Common myeloid progenitor, CD34-positive (primary cell): ENCODE results near the gene ANO1.
A peak's percentile ranks its signal among the peaks of the same experiment; 100 is the strongest.

ENCODE experiments used
- CTCF ChIA-PET: fragments of 350-600 bp; sonication (Branson Sonifier 250); formaldehyde crosslinking; loops from one replicate; lab custom pipeline; 2021; ENCODE audit warnings: antibody characterized with exemption; lab: Charles Lee
- POLR2A ChIA-PET: fragments of 350-600 bp; sonication (Branson Sonifier 250); formaldehyde crosslinking; loops from one replicate; lab custom pipeline; 2021; ENCODE audit warnings: antibody characterized with exemption; lab: Charles Lee
- DNase-seq, 3 donors: peaks; one replicate each; pipeline versions ENCODE4 v3.0.0 to v3.0.0-alpha.2; 2013
- H3K27ac ChIP-seq, 2 experiments: 1 replicate in 1 of 2; 2 replicates in 1 of 2; pipeline ENCODE4 v1.7.0; 2013; ENCODE audit warnings: inconsistent platforms in 2 of 2, low read length in 2 of 2, mild to moderate bottlenecking in 2 of 2, low read depth in 1 of 2, moderate library complexity in 1 of 2; ENCODE audit not compliant: severe bottlenecking in 2 of 2, insufficient read depth in 1 of 2, poor library complexity in 1 of 2
- H3K27me3 ChIP-seq, 5 experiments: replicated peaks in 2 of 5; 1 replicate in 3 of 5; 2 replicates in 2 of 5; pipeline versions ENCODE4 v1.6.1 to v1.7.0; 2013; ENCODE audit warnings: low read length in 4 of 5, mild to moderate bottlenecking in 2 of 5, moderate library complexity in 2 of 5, inconsistent platforms in 1 of 5; ENCODE audit not compliant: insufficient read depth in 5 of 5, control insufficient read depth in 4 of 5
- H3K36me3 ChIP-seq, 4 experiments: 1 replicate in 2 of 4; 2 replicates in 2 of 4; pipeline versions ENCODE4 v1.6.1 to v1.7.0; 2013; ENCODE audit warnings: low read length in 3 of 4, control low read depth in 1 of 4, mild to moderate bottlenecking in 1 of 4; ENCODE audit not compliant: control insufficient read depth in 4 of 4, insufficient read depth in 4 of 4
- H3K4me1 ChIP-seq, 4 experiments: 1 replicate in 3 of 4; 2 replicates in 1 of 4; pipeline versions ENCODE4 v1.6.1 to v1.7.1; 2013; ENCODE audit warnings: low read length in 3 of 4, mild to moderate bottlenecking in 3 of 4, control low read depth in 1 of 4, inconsistent platforms in 1 of 4, moderate library complexity in 1 of 4; ENCODE audit not compliant: control insufficient read depth in 4 of 4, insufficient read depth in 4 of 4; ENCODE audit errors: control extremely low read depth in 1 of 4
- H3K4me3 ChIP-seq, 7 experiments: 1 replicate in 4 of 7; 2 replicates in 3 of 7; pipeline versions ENCODE4 v1.5.1 to v1.7.0; 2013; ENCODE audit warnings: mild to moderate bottlenecking in 7 of 7, low read length in 6 of 7, moderate library complexity in 6 of 7, inconsistent platforms in 2 of 7, low read depth in 2 of 7, control low read depth in 1 of 7; ENCODE audit not compliant: insufficient read depth in 4 of 7, control insufficient read depth in 1 of 7; ENCODE audit errors: extremely low read depth in 1 of 7
- H3K9me3 ChIP-seq, 5 experiments: 1 replicate in 4 of 5; 2 replicates in 1 of 5; pipeline versions ENCODE4 v1.6.1 to v1.7.1; 2013; ENCODE audit warnings: low read length in 4 of 5, mild to moderate bottlenecking in 2 of 5, inconsistent platforms in 1 of 5, low read depth in 1 of 5, moderate library complexity in 1 of 5; ENCODE audit not compliant: control insufficient read depth in 4 of 5, insufficient read depth in 2 of 5; ENCODE audit errors: control extremely low read depth in 1 of 5
- WGBS: methylation state at CpG from one replicate; pipeline ENCODE4 v1.1.5; 2013; ENCODE audit not compliant: insufficient coverage; 5-methylcytosine and 5-hydroxymethylcytosine counted together

Gene ANO1

DNA sequence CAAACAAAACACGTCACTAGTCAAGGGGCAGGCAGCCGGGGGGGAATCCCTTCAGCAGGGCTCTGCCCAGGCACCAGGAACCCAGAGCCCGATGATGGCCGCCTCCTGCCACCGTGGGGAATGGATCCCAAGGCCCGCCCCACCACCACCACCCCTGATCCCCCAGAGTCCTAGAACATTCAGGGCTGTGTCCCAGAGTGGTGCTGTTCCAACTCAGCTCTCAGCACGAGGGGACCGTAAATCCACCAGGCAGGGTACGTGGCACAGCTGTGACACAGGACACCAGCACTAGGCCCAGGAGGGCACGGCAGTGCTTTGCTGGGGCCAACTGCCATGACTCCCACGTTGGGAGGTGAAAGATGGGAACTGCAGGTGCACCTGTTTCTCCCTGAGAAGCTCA lies 29.6 kb downstream of the ANO1 start:
- Histone ChIP-seq H3K36me3 (no peaks in the 10 kb centered on the region), H3K9me3 (no peaks in the 10 kb centered on the region), H3K27ac (no peak overlapping the region), H3K27me3 (peaks cover 0 to 46% (median 4%) of the 10 kb centered on the region in 5 experiments), H3K4me1 (peaks cover 0 to 8% (median 3%) of the 10 kb centered on the region in 4 experiments), H3K4me3 (no peak overlapping the region)
- ChIA-PET POLR2A (no interaction called here), CTCF (no interaction called here)
- 80% methylated on average over 7 of the region's 11 CpGs for whole genome bisulfite sequencing
- no peak for DNase-seq

DNA sequence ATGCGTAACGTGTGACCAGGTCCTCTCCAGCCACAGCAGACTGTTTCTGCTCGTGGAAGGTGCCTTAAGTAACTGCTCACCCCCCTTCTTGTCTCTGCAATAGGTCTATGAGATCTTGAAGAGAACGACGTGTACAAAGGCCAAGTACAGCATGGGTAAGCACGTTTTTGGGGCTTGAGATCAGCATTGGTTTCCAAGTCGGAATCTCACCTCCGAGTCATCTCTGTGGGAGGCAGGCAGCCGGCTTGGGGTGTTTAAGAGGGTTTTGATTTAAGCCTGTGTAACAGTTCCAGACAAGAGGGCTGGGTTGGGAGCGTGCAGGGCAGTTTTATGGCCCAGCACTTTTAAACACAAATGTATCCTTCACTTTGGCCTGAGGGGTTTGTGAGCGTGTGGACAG lies 30.1 kb downstream of the ANO1 start:
- CTCF ChIA-PET, result no interaction called here
- Histone ChIP-seq H3K9me3 (no peaks in the 10 kb centered on the region), H3K36me3 (no peaks in the 10 kb centered on the region), H3K4me1 (peaks cover 0 to 8% (median 3%) of the 10 kb centered on the region in 4 experiments), H3K4me3 (no peak overlapping the region), H3K27me3 (peaks cover 0 to 45% (median 4%) of the 10 kb centered on the region in 5 experiments), H3K27ac (no peak overlapping the region)
- POLR2A ChIA-PET, result no interaction called here
- 88% methylated on average over 8 of the region's 11 CpGs for WGBS
- DNase-seq, result no peak

DNA sequence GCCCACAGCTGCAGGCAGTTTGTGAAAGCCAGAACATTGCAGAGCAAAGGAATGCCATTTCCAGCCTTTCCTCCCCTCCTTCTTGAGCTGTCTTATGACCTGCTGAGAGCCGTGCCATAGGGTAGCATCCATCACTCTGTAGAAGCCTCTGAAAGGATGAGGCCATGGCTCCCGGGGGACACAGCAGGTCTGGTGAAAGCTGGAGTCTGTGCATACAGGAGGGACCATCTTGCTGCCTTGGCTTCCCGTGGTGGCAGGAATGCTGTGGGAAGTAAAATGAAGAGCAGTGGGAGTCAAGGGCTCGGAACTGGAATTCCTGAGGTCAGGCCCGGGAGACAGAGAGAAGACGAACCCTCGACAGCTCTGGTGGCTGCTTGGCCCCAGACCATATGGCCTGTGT lies 30.9 kb downstream of the ANO1 start:
- WGBS, result 81% methylated on average over 7 of the region's 7 CpGs
- CTCF ChIA-PET, result no interaction called here
- POLR2A ChIA-PET, result no interaction called here

DNA sequence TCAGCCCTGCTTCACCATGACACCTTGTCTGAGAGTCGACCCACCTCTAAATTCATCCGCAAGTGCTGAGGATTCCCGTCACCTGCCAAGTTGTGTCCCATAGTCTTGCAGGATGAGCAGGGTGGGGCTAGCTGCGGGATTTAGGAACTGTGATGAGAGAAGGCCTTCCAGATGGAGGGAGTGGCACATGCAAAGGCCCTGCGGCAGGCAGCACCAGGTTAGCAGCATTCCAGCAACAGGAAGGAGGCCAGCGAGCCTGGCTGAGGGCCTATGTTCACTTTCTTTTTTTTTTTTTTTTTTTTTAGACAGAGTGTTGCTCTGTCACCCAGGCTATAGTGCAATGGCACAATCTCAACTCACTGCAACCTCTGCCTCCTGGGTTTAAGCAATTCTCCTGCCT lies 31.8 kb downstream of the ANO1 start:
- peaks cover 0 to 8% (median 3%) of the 10 kb centered on the region in 4 experiments for H3K4me1 ChIP-seq
- CTCF ChIA-PET, result no interaction called here
- H3K4me3 ChIP-seq, result no peak overlapping the region
- 100% methylated on average over 3 of the region's 6 CpGs for WGBS
- H3K27me3 ChIP-seq, result peaks cover 0 to 30% (median 4%) of the 10 kb centered on the region in 5 experiments
- H3K36me3 ChIP-seq, result no peaks in the 10 kb centered on the region
- no peak for DNase-seq
- no peak overlapping the region for H3K27ac ChIP-seq
- no peaks in the 10 kb centered on the region for H3K9me3 ChIP-seq
- POLR2A ChIA-PET, result no interaction called here

More for the DNA sequence above, 30.9 kb downstream of the ANO1 start:
- peaks cover 0 to 8% (median 3%) of the 10 kb centered on the region in 4 experiments for H3K4me1 ChIP-seq
- H3K27ac ChIP-seq, result no peak overlapping the region
- H3K36me3 ChIP-seq, result no peaks in the 10 kb centered on the region
- no peak overlapping the region for H3K4me3 ChIP-seq
- no peak for DNase-seq
- H3K27me3 ChIP-seq, result peaks cover 0 to 38% (median 4%) of the 10 kb centered on the region in 5 experiments
- H3K9me3 ChIP-seq, result no peaks in the 10 kb centered on the region

DNA sequence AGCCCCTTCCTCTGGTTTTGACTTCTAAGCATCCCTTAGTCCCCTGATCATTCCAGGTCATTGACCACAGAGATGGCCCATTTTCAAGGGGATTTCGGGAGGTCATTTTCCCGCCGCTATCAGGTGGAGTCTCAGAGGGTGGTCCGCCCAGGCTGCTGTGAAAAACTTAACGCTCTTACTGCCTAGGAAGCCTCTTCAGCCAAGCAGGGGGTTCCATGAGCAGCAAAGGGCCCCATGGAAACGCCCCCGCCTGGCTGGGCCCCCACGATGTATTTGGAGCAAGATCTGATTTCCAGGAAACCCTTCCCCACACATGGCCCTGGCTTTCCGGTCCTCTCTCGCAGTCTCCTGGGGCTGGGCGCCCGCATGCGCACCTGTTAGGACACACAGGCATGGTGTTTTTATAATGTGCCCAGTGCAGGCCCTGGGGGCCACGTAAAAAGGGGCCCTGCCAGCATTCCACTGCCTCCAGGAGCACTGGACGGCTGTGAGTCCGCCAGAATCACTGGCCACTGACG lies 32.5 kb downstream of the ANO1 start:
- Histone ChIP-seq H3K4me1 (peaks cover 0 to 8% (median 3%) of the 10 kb centered on the region in 4 experiments), H3K27ac (no peak overlapping the region), H3K4me3 (no peak overlapping the region), H3K9me3 (no peaks in the 10 kb centered on the region), H3K27me3 (peaks cover 0 to 25% (median 4%) of the 10 kb centered on the region in 5 experiments), H3K36me3 (no peaks in the 10 kb centered on the region)
- CTCF ChIA-PET, result no interaction called here
- POLR2A ChIA-PET, result no interaction called here
- no peak for DNase-seq
- WGBS, result 80% methylated on average over 14 of the region's 17 CpGs

DNA sequence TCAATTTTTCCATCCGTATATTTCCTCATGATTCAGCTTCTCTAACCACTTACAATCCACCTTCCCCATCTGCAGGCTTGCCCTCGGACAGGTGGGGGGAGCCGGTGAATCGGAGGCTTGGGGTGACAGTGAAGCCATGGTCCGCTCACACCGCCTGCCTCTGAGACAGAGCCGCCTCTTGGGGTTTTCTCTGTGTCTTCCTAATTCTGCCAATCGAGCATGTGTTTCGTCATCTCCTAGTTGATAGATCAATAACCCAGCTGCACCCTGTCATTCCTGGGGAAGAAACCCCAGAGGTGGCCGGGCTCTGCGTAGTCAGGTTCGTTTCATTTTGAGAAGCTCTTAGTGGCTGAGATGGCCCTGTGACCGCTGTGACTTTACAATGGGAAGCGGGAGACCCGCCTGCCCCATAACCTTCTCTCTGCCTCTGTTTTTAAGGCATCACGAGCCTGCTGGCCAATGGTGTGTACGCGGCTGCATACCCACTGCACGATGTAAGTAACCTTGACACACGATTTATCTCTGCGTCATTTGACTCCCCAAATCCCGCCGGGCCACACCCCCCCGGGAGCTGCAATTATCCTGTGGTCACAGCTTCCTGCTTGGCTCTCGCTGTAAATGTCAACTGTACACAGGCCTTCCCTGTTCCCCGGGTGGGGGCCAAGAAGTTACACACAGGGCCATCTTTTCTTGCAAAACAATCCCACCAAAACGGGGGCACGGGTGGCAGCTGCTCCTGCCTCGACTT lies 33.3 kb downstream of the ANO1 start:
- no peak overlapping the region for H3K4me3 ChIP-seq
- no peaks in the 10 kb centered on the region for H3K36me3 ChIP-seq
- CTCF ChIA-PET, result no interaction called here
- no peaks in the 10 kb centered on the region for H3K9me3 ChIP-seq
- DNase-seq, result peak; percentile 47 to 73 (median 70)
- peaks cover 0 to 19% (median 4%) of the 10 kb centered on the region in 5 experiments for H3K27me3 ChIP-seq
- H3K27ac ChIP-seq, result no peak overlapping the region
- H3K4me1 ChIP-seq, result peaks cover 0 to 8% (median 3%) of the 10 kb centered on the region in 4 experiments
- POLR2A ChIA-PET, result no interaction called here
- WGBS, result 37% methylated on average over 26 of the region's 29 CpGs

DNA sequence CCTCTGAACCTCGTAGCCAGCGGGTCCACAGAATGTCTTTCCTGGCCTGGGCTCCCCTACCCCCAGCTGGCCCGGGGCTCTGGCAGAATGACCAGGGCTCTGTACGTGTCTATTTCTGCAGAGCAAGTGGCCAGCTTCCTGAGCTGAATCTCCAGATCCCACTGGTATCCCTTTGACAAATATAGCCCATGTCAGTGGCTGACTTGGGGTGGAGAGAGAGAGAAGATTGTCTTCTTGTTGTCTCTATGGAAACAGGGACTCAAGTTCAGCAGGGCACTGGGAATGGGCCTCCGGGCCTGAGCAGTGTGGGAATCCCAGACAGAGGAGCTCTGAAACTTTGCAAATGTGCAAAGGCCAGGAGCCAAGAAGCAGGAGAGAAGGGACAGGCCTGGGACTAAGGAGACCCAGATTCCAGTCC lies 33.9 kb downstream of the ANO1 start:
- CTCF ChIA-PET, result no interaction called here
- POLR2A ChIA-PET, result no interaction called here
- Histone ChIP-seq H3K4me3 (no peak overlapping the region), H3K4me1 (peaks cover 0 to 8% (median 3%) of the 10 kb centered on the region in 4 experiments), H3K9me3 (no peaks in the 10 kb centered on the region), H3K27me3 (peaks cover 0 to 19% (median 2%) of the 10 kb centered on the region in 5 experiments), H3K27ac (no peak overlapping the region), H3K36me3 (no peaks in the 10 kb centered on the region)
- DNase-seq, result no peak
- 46% methylated on average over 4 of the region's 5 CpGs for WGBS
